Measurements from ENCODE around the gene LDLRAP1.

DNA sequence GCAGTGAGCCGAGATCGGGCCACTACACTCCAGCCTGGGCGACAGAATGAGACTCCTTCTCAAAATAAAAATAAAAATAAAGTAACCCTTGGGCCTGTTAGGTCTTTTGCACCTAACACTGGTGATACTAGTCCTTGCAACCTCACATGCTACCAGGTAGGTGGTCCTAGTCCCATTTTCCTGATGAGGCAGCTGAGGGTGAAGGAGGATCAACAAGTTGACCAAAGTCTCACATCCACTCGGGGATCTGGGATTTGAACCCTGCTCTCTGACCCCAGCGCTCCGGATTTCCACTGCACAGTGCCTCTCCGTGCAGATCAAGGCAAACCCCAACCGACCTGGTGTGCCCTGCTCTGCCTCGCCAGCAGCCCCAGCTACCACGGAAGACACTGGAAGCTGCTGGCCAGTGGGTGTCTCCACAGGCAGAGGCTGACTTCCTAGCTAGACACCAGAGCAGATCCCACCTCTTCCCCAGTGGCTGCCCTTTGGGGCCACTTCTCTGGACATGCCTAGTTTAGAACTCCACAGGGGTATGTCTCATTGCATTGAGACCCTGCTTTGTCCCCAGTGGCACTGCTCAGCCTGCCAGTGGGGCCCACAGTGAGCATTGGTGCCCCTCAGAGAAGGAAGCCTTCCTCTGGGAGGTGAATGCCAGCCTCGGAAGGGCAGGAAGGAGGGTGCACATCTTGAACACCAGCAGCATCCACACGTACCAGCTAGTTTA is 27.6 kb downstream of the LDLRAP1 start:
- TF ChIP-seq, protein P1, sequence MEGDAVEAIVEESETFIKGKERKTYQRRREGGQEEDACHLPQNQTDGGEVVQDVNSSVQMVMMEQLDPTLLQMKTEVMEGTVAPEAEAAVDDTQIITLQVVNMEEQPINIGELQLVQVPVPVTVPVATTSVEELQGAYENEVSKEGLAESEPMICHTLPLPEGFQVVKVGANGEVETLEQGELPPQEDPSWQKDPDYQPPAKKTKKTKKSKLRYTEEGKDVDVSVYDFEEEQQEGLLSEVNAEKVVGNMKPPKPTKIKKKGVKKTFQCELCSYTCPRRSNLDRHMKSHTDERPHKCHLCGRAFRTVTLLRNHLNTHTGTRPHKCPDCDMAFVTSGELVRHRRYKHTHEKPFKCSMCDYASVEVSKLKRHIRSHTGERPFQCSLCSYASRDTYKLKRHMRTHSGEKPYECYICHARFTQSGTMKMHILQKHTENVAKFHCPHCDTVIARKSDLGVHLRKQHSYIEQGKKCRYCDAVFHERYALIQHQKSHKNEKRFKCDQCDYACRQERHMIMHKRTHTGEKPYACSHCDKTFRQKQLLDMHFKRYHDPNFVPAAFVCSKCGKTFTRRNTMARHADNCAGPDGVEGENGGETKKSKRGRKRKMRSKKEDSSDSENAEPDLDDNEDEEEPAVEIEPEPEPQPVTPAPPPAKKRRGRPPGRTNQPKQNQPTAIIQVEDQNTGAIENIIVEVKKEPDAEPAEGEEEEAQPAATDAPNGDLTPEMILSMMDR (IDR thresholded peaks at IDR 0.05; ENCODE audit: low read depth, low read length), result no peak
- TF ChIP-seq, protein P2, sequence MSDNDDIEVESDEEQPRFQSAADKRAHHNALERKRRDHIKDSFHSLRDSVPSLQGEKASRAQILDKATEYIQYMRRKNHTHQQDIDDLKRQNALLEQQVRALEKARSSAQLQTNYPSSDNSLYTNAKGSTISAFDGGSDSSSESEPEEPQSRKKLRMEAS (IDR thresholded peaks at IDR 0.05; ENCODE audit: low read depth, low read length), result no peak

Measured in NB4 (cell line).